Breast epithelium (tissue), 3 donors: Measurements from ENCODE around the gene NRL.

Experiments used
- CTCF ChIP-seq, 3 donors: fragments of 450-650 bp; IDR thresholded peaks; one replicate each; pipeline ENCODE4 v1.5.1; 2016 to 2017; ENCODE audit warnings: antibody characterized with exemption in 3 of 3, mild to moderate bottlenecking in 3 of 3, moderate library complexity in 3 of 3
- POLR2A ChIP-seq: fragments of 450-650 bp; IDR thresholded peaks from one replicate; pipeline ENCODE4 v1.6.1; 2016; ENCODE audit warnings: antibody characterized with exemption, mild to moderate bottlenecking, moderate library complexity
- POLR2AphosphoS5 ChIP-seq, 3 donors: sonication (generic); formaldehyde crosslinking; IDR thresholded peaks; one replicate each; pipeline ENCODE4 v1.6.1; 2017; ENCODE audit warnings: antibody characterized with exemption in 3 of 3

DNA sequence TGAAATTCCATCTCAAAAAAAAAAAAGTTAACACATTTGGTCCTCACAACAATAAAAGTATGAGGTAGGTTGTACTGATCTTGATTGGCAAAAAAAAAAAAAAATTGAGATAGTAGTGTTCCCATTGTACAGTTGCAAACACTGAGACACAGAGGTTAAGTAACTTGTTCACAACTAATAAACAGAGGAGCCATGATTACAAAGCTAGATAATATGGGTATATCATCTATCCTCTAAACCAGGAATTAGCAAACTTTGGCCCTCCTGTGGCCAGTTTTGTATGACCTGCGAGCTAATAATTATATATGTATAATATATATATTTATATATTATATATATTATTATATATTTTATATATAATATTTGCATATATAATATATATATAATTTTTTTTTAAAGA lies 19.0 kb upstream of the NRL start:
- TF ChIP-seq CTCF (IDR thresholded peaks at IDR 0.05) (no peak), POLR2AphosphoS5 (IDR thresholded peaks at IDR 0.05) (no peak), POLR2A (no peak)
